Neural cell (in vitro differentiated cells): ENCODE results near the gene NKX2-3. TPM values are rescaled to one million over a fixed set of nuclear protein-coding genes. Genes with fewer than 3 reads are reported as not detected.

ENCODE experiments used
- H2AFZ ChIP-seq: fragments of 200-600, 300-800 bp; sonication (generic), shearing (Covaris generic); 2 replicates; pipeline ENCODE4 v1.6.0; 2014; ENCODE audit warnings: low read depth, mild to moderate bottlenecking, antibody characterized with exemption, low read length, moderate library complexity
- H3F3A ChIP-seq: fragments of 200-600 bp; shearing (Covaris generic); 2 replicates; pipeline ENCODE4 v1.6.1; 2016; ENCODE audit warnings: mild to moderate bottlenecking, moderate library complexity, mixed read lengths, antibody characterized with exemption, low read length; ENCODE audit not compliant: insufficient read depth, poor library complexity, severe bottlenecking
- H3K27ac ChIP-seq: fragments of 200-600, 300-800 bp; sonication (generic), shearing (Covaris generic); 2 replicates; pipeline ENCODE4 v1.5.1; 2014; ENCODE audit warnings: mild to moderate bottlenecking, low read length, moderate library complexity
- H3K27me3 ChIP-seq: fragments of 300-800, 200-600 bp; sonication (generic), shearing (Covaris generic); 2 replicates; pipeline ENCODE4 v1.6.0; 2014; ENCODE audit warnings: mild to moderate bottlenecking, low read depth, low read length, moderate library complexity; ENCODE audit not compliant: insufficient read depth
- H3K36me3 ChIP-seq: fragments of 300-800, 200-600 bp; sonication (generic), shearing (Covaris generic); 2 replicates; pipeline ENCODE4 v1.5.1; 2014; ENCODE audit warnings: mild to moderate bottlenecking, antibody characterized with exemption, low read length, moderate library complexity; ENCODE audit not compliant: insufficient read depth
- H3K4me2 ChIP-seq: fragments of 300-800, 200-600 bp; sonication (generic), shearing (Covaris generic); 2 replicates; pipeline ENCODE4 v1.6.0; 2014; ENCODE audit warnings: mild to moderate bottlenecking, low read length
- H3K4me3 ChIP-seq: fragments of 300-800, 200-600 bp; sonication (generic), shearing (Covaris generic); 2 replicates; pipeline ENCODE4 v1.5.1; 2014; ENCODE audit warnings: mild to moderate bottlenecking, low read length, moderate library complexity
- H3K79me2 ChIP-seq: fragments of 200-600 bp; shearing (Covaris generic); replicated peaks from 2 replicates; pipeline ENCODE4 v1.6.0; 2014; ENCODE audit warnings: mild to moderate bottlenecking, low read length, moderate library complexity; ENCODE audit not compliant: insufficient read depth
- H3K9ac ChIP-seq: fragments of 300-800, 200-600 bp; sonication (generic), shearing (Covaris generic); 2 replicates; pipeline ENCODE4 v1.6.1; 2016; ENCODE audit warnings: mild to moderate bottlenecking, low read length, mixed read lengths
- H3K9me2 ChIP-seq: fragments of 200-600 bp; shearing (Covaris generic); 2 replicates; pipeline ENCODE4 v1.6.1; 2016; ENCODE audit warnings: mild to moderate bottlenecking, low read length, mixed read lengths; ENCODE audit not compliant: insufficient read depth
- H3K9me3 ChIP-seq: fragments of 200-600, 300-800 bp; sonication (generic), shearing (Covaris generic); 2 replicates; pipeline ENCODE4 v1.6.1; 2016; ENCODE audit warnings: mild to moderate bottlenecking, mixed run types, low read length, moderate library complexity, mixed read lengths
- H4K20me1 ChIP-seq: fragments of 200-600 bp; shearing (Covaris generic); 2 replicates; pipeline ENCODE4 v1.6.1; 2016; ENCODE audit warnings: mild to moderate bottlenecking, mixed run types; ENCODE audit not compliant: insufficient read depth
- EP300 ChIP-seq: fragments of 450-650 bp; conservative IDR thresholded peaks from 2 replicates; pipeline ENCODE4 v1.6.1; 2014; ENCODE audit warnings: antibody characterized with exemption, mild to moderate bottlenecking, moderate library complexity; ENCODE audit not compliant: poor library complexity, severe bottlenecking
- EZH2 ChIP-seq: fragments of 200-600, 300-800 bp; shearing (Covaris generic), sonication (generic); IDR thresholded peaks from 2 replicates; pipeline ENCODE4 v1.6.1; 2014; ENCODE audit warnings: antibody characterized with exemption, low read length, borderline replicate concordance, mild to moderate bottlenecking; ENCODE audit not compliant: insufficient read depth, poor library complexity, severe bottlenecking
- MXI1 ChIP-seq: fragments of 450-650 bp; conservative IDR thresholded peaks from 2 replicates; pipeline ENCODE4 v1.6.1; 2014; ENCODE audit warnings: antibody characterized with exemption, mild to moderate bottlenecking; ENCODE audit not compliant: poor library complexity, severe bottlenecking
- POLR2AphosphoS5 ChIP-seq: IDR thresholded peaks from 2 replicates; pipeline ENCODE4 v1.6.1; 2012
- RAD21 ChIP-seq: fragments of 450-650 bp; conservative IDR thresholded peaks from 2 replicates; pipeline ENCODE4 v1.6.1; 2014; ENCODE audit warnings: antibody characterized with exemption, mild to moderate bottlenecking, moderate library complexity
- SMC3 ChIP-seq: fragments of 450-650 bp; conservative IDR thresholded peaks from 2 replicates; pipeline ENCODE4 v1.6.1; 2014; ENCODE audit warnings: antibody characterized with exemption, mild to moderate bottlenecking, moderate library complexity; ENCODE audit not compliant: poor library complexity
- TAF1 ChIP-seq: IDR thresholded peaks from 2 replicates; pipeline ENCODE4 v1.6.1; 2012; ENCODE audit warnings: low read depth
- polyA plus RNA-seq: library from polyadenylated mRNA; depleted of rRNA; stranded (reverse); fragments of >200 nt; gene quantifications from 2 replicates; pipeline ENCODE4 v1.2.3, GENCODE V29; 2014
- TF ChIP-seq, protein P1 (sequence below): fragments of 450-650 bp; IDR thresholded peaks from 2 replicates; pipeline ENCODE4 v1.5.1; 2014; ENCODE audit warnings: antibody characterized with exemption, mild to moderate bottlenecking, moderate library complexity; ENCODE audit not compliant: poor library complexity, severe bottlenecking
- TF ChIP-seq, protein P2 (sequence below): IDR thresholded peaks from 2 replicates; pipeline ENCODE4 v1.6.1; 2012; ENCODE audit warnings: borderline replicate concordance

Gene NKX2-3
- polyA plus RNA-seq, 1 donor from 2014 or later = not detected

DNA sequence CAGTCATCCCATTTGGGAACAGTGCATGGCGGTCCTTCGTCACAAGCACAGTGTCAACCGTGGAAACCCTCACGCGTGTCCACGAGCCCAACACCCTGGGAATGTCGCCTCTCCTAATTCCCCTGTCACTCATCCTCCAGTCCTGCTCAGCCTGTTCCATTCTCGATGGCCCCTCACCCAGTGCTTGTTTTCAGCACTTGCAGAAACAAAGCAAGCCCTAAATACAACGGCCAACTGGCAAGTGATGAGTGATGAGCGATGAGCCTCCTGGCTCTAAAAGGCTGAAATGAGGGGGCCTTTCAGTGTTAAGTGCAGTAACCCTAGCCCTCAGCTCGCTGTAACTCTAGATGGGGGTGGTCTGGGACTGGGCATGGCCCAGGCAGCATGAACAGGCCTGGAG, 22.6 kb downstream of the NKX2-3 start:
- no peaks in the 10 kb centered on the region for H3K27me3 ChIP-seq
- no peak overlapping the region for H3K4me3 ChIP-seq
- H3F3A ChIP-seq = no peaks in the 10 kb centered on the region
- no peaks in the 10 kb centered on the region for H4K20me1 ChIP-seq
- H3K9me2 ChIP-seq = no peaks in the 10 kb centered on the region
- H3K9ac ChIP-seq = no peak overlapping the region
- no peak overlapping the region for H3K4me2 ChIP-seq
- no peaks in the 10 kb centered on the region for H3K36me3 ChIP-seq
- H3K9me3 ChIP-seq = no peaks in the 10 kb centered on the region
- no peak overlapping the region for H3K27ac ChIP-seq
- no peak overlapping the region for H2AFZ ChIP-seq
- no peaks in the 10 kb centered on the region for H3K79me2 ChIP-seq
- TF ChIP-seq POLR2AphosphoS5 (no peak), EZH2 (no peak), EP300 (no peak)
- TF ChIP-seq, protein P1, sequence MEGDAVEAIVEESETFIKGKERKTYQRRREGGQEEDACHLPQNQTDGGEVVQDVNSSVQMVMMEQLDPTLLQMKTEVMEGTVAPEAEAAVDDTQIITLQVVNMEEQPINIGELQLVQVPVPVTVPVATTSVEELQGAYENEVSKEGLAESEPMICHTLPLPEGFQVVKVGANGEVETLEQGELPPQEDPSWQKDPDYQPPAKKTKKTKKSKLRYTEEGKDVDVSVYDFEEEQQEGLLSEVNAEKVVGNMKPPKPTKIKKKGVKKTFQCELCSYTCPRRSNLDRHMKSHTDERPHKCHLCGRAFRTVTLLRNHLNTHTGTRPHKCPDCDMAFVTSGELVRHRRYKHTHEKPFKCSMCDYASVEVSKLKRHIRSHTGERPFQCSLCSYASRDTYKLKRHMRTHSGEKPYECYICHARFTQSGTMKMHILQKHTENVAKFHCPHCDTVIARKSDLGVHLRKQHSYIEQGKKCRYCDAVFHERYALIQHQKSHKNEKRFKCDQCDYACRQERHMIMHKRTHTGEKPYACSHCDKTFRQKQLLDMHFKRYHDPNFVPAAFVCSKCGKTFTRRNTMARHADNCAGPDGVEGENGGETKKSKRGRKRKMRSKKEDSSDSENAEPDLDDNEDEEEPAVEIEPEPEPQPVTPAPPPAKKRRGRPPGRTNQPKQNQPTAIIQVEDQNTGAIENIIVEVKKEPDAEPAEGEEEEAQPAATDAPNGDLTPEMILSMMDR = no peak

DNA sequence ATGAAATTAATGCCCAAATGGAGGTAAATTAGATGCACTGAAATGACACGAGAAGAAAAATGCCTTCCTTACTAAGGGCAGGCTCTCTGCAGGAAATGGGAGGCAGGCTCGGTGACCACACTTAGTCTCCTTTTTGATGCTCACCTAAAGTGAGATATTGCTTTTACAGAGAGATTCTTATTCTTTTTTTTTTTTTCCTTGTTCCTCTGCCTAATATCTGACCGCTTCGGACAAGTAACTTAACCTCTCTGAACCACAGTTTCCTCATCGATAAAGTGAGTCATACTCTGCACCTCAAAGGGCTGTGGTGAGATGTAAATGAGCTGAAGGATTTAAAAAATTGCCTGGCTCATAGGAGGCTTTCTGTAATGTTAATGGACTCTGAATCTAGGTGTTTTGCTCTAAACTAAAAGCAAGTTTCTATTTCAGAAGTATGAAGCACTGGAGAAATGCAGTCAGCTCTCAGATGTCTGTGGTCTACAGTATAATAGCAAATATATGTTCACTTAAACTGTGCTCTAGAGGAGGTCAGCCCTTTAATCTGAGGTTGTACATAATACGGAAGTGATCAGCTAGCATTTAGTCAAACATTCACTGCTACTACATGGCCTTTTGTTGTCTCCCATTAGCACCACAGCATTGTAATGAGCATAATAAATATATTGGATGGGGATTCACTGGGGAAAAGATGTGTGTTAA, 23.2 kb downstream of the NKX2-3 start:
- Histone ChIP-seq H3F3A (no peaks in the 10 kb centered on the region), H2AFZ (no peak overlapping the region), H3K27ac (no peak overlapping the region), H3K9ac (no peak overlapping the region), H3K4me2 (no peak overlapping the region), H3K9me3 (no peaks in the 10 kb centered on the region), H3K9me2 (no peaks in the 10 kb centered on the region), H4K20me1 (no peaks in the 10 kb centered on the region), H3K4me3 (no peak overlapping the region), H3K27me3 (no peaks in the 10 kb centered on the region), H3K79me2 (no peaks in the 10 kb centered on the region), H3K36me3 (no peaks in the 10 kb centered on the region)
- no peak for TF ChIP-seq RAD21

DNA sequence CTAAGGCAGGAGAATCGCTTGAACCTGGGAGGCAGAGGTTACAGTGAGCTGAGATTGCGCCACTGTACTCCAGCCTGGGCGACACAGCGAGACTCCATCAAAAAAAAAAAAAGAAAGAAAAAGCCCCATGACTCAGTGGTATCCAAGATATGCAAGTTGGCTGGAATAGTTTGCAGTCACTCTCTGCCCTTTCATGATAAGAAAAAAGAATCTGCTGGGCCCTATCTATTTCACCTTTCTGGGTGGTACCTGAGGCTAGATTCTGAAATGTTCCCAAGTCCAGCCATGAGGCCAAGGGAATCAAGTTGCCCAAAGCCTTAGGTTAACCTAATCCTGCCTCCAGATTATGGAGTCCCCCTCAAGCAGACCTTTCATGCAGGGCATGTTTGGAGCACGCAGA, 24.3 kb downstream of the NKX2-3 start:
- H4K20me1 ChIP-seq = no peaks in the 10 kb centered on the region
- no peak overlapping the region for H2AFZ ChIP-seq
- H3K27me3 ChIP-seq = no peaks in the 10 kb centered on the region
- H3K4me3 ChIP-seq = no peak overlapping the region
- H3K36me3 ChIP-seq = no peaks in the 10 kb centered on the region
- H3K4me2 ChIP-seq = no peak overlapping the region
- no peaks in the 10 kb centered on the region for H3K79me2 ChIP-seq
- no peak for TF ChIP-seq MXI1
- TF ChIP-seq, protein P2, sequence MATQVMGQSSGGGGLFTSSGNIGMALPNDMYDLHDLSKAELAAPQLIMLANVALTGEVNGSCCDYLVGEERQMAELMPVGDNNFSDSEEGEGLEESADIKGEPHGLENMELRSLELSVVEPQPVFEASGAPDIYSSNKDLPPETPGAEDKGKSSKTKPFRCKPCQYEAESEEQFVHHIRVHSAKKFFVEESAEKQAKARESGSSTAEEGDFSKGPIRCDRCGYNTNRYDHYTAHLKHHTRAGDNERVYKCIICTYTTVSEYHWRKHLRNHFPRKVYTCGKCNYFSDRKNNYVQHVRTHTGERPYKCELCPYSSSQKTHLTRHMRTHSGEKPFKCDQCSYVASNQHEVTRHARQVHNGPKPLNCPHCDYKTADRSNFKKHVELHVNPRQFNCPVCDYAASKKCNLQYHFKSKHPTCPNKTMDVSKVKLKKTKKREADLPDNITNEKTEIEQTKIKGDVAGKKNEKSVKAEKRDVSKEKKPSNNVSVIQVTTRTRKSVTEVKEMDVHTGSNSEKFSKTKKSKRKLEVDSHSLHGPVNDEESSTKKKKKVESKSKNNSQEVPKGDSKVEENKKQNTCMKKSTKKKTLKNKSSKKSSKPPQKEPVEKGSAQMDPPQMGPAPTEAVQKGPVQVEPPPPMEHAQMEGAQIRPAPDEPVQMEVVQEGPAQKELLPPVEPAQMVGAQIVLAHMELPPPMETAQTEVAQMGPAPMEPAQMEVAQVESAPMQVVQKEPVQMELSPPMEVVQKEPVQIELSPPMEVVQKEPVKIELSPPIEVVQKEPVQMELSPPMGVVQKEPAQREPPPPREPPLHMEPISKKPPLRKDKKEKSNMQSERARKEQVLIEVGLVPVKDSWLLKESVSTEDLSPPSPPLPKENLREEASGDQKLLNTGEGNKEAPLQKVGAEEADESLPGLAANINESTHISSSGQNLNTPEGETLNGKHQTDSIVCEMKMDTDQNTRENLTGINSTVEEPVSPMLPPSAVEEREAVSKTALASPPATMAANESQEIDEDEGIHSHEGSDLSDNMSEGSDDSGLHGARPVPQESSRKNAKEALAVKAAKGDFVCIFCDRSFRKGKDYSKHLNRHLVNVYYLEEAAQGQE = no peak
- no peak for TF ChIP-seq SMC3
- TF ChIP-seq EZH2 = no peak
- TF ChIP-seq EP300 = no peak
- TF ChIP-seq, protein P1 = no peak
- no peak for TF ChIP-seq TAF1
- TF ChIP-seq RAD21 = no peak
- TF ChIP-seq POLR2AphosphoS5 = no peak
- no peaks in the 10 kb centered on the region for H3K9me3 ChIP-seq
- no peak overlapping the region for H3K27ac ChIP-seq
- H3K9ac ChIP-seq = no peak overlapping the region
- H3K9me2 ChIP-seq = no peaks in the 10 kb centered on the region
- no peaks in the 10 kb centered on the region for H3F3A ChIP-seq
